Measurements from ENCODE around the gene GTSE1. TPM values are rescaled to one million over a fixed set of nuclear protein-coding genes. Genes with fewer than 3 reads are reported as not detected.

GTSE1 gene
- total RNA-seq, 1 experiment from 2014 or later: 42.6 TPM

- Histone ChIP-seq H3T11ph (ENCODE audit: low read length) (no peak overlapping the region), H3K4ac (ENCODE audit: low read depth, low read length) (no peak overlapping the region), H3K23ac (ENCODE audit: insufficient read length, low read depth, low read length) (no peak overlapping the region), H3K9ac (ENCODE audit: extremely low read depth, insufficient read length, low read length) (no peak overlapping the region), H2BK12ac (ENCODE audit: insufficient read length, low read depth, low read length) (no peak overlapping the region), H3K14ac (ENCODE audit: insufficient read depth, low read length) (no peak overlapping the region), H3K9me3 (ENCODE audit: control insufficient read depth, low read depth, low read length) (no peaks in the 10 kb centered on the region), H3K56ac (ENCODE audit: insufficient read length, low read depth, low read length) (no peak overlapping the region), H3K79me1 (ENCODE audit: insufficient read depth, low read depth, low read length, poor library complexity, severe bottlenecking) (no peaks in the 10 kb centered on the region), H3K4me1 (ENCODE audit: insufficient read depth, low read length) (no peaks in the 10 kb centered on the region), H2AK5ac (ENCODE audit: insufficient read length, low read length) (no peak overlapping the region), H3K23me2 (ENCODE audit: insufficient read length, low read depth, low read length, poor library complexity, severe bottlenecking) (no peaks in the 10 kb centered on the region), H4K91ac (ENCODE audit: insufficient read length, low read depth, low read length) (no peak overlapping the region), H2AFZ (ENCODE audit: low read length) (no peak overlapping the region), H3K79me2 (ENCODE audit: insufficient read depth, low read length) (no peaks in the 10 kb centered on the region), H3K27me3 (ENCODE audit: insufficient read depth, low read length) (no peaks in the 10 kb centered on the region), H4K8ac (replicated peaks; ENCODE audit: insufficient read length, low read depth, low read length) (no peak overlapping the region), H2BK20ac (ENCODE audit: low read depth, low read length, poor library complexity, severe bottlenecking) (no peak overlapping the region), H2BK5ac (ENCODE audit: insufficient read length, low read length) (no peak overlapping the region), H4K20me1 (ENCODE audit: control insufficient read depth, insufficient read depth, insufficient read length) (no peaks in the 10 kb centered on the region), H3K4me2 (ENCODE audit: insufficient read depth, insufficient read length, low read length) (no peak overlapping the region), H2BK15ac (ENCODE audit: low read depth, low read length) (no peak overlapping the region), H3K18ac (ENCODE audit: insufficient read length, low read depth, low read length) (no peak overlapping the region), H3K27ac (ENCODE audit: insufficient read length, low read depth, low read length) (no peak overlapping the region), H2BK120ac (ENCODE audit: low read depth, low read length, poor library complexity, severe bottlenecking) (no peak overlapping the region), H4K5ac (ENCODE audit: insufficient read length, low read depth, low read length) (no peak overlapping the region)
- H3K4me3 Mint-ChIP-seq: no peak overlapping the region
- DNase-seq: no peak
- no CpG with 5 or more reads among the region's 11 CpGs for WGBS (ENCODE audit: extremely low coverage, insufficient read length, low lambda C conversion rate)
- H3K4me1 Mint-ChIP-seq: peaks cover 0 to 6% of the 10 kb centered on the region in 2 experiments; a peak in 1 of 4 replicates
- no peak overlapping the region for H3K27ac Mint-ChIP-seq
- TF ChIP-seq CTCF (conservative IDR thresholded peaks at IDR 0.05): no peak
- H3K9me3 Mint-ChIP-seq: no peaks in the 10 kb centered on the region
- no peaks in the 10 kb centered on the region for H3K27me3 Mint-ChIP-seq (ENCODE audit: low read depth)
- H3K36me3 Mint-ChIP-seq (ENCODE audit: insufficient read depth in 1 of 3, low read depth in 3 of 3): peaks cover 24 to 82% (median 59%) of the 10 kb centered on the region in 3 experiments; a peak in 6 of 7 replicates
Measured at GRCh38 chr22:46328797-46329196, 32.1 kb downstream of the GTSE1 start.

Measured in H9 (cell line).